Common myeloid progenitor, CD34-positive (primary cell): ENCODE results near the gene ZDHHC1.
"Not testable (repeated sequence)": the region's sequence is repeated elsewhere in the genome, so short reads cannot be mapped to it uniquely, and the experiment has no call there.

Experiments
- CTCF ChIA-PET: fragments of 350-600 bp; sonication (Branson Sonifier 250); formaldehyde crosslinking; loops from one replicate; lab custom pipeline; 2021; ENCODE audit warnings: antibody characterized with exemption; lab: Charles Lee
- POLR2A ChIA-PET: fragments of 350-600 bp; sonication (Branson Sonifier 250); formaldehyde crosslinking; loops from one replicate; lab custom pipeline; 2021; ENCODE audit warnings: antibody characterized with exemption; lab: Charles Lee
- DNase-seq, 3 donors: peaks; one replicate each; pipeline versions ENCODE4 v3.0.0 to v3.0.0-alpha.2; 2013
- H3K27ac ChIP-seq, 2 experiments: 1 replicate in 1 of 2; 2 replicates in 1 of 2; pipeline ENCODE4 v1.7.0; 2013; ENCODE audit warnings: inconsistent platforms in 2 of 2, low read length in 2 of 2, mild to moderate bottlenecking in 2 of 2, low read depth in 1 of 2, moderate library complexity in 1 of 2; ENCODE audit not compliant: severe bottlenecking in 2 of 2, insufficient read depth in 1 of 2, poor library complexity in 1 of 2
- H3K27me3 ChIP-seq, 5 experiments: replicated peaks in 2 of 5; 1 replicate in 3 of 5; 2 replicates in 2 of 5; pipeline versions ENCODE4 v1.6.1 to v1.7.0; 2013; ENCODE audit warnings: low read length in 4 of 5, mild to moderate bottlenecking in 2 of 5, moderate library complexity in 2 of 5, inconsistent platforms in 1 of 5; ENCODE audit not compliant: insufficient read depth in 5 of 5, control insufficient read depth in 4 of 5
- H3K36me3 ChIP-seq, 4 experiments: 1 replicate in 2 of 4; 2 replicates in 2 of 4; pipeline versions ENCODE4 v1.6.1 to v1.7.0; 2013; ENCODE audit warnings: low read length in 3 of 4, control low read depth in 1 of 4, mild to moderate bottlenecking in 1 of 4; ENCODE audit not compliant: control insufficient read depth in 4 of 4, insufficient read depth in 4 of 4
- H3K4me1 ChIP-seq, 4 experiments: 1 replicate in 3 of 4; 2 replicates in 1 of 4; pipeline versions ENCODE4 v1.6.1 to v1.7.1; 2013; ENCODE audit warnings: low read length in 3 of 4, mild to moderate bottlenecking in 3 of 4, control low read depth in 1 of 4, inconsistent platforms in 1 of 4, moderate library complexity in 1 of 4; ENCODE audit not compliant: control insufficient read depth in 4 of 4, insufficient read depth in 4 of 4; ENCODE audit errors: control extremely low read depth in 1 of 4
- H3K4me3 ChIP-seq, 7 experiments: 1 replicate in 4 of 7; 2 replicates in 3 of 7; pipeline versions ENCODE4 v1.5.1 to v1.7.0; 2013; ENCODE audit warnings: mild to moderate bottlenecking in 7 of 7, low read length in 6 of 7, moderate library complexity in 6 of 7, inconsistent platforms in 2 of 7, low read depth in 2 of 7, control low read depth in 1 of 7; ENCODE audit not compliant: insufficient read depth in 4 of 7, control insufficient read depth in 1 of 7; ENCODE audit errors: extremely low read depth in 1 of 7
- H3K9me3 ChIP-seq, 5 experiments: 1 replicate in 4 of 5; 2 replicates in 1 of 5; pipeline versions ENCODE4 v1.6.1 to v1.7.1; 2013; ENCODE audit warnings: low read length in 4 of 5, mild to moderate bottlenecking in 2 of 5, inconsistent platforms in 1 of 5, low read depth in 1 of 5, moderate library complexity in 1 of 5; ENCODE audit not compliant: control insufficient read depth in 4 of 5, insufficient read depth in 2 of 5; ENCODE audit errors: control extremely low read depth in 1 of 5
- WGBS: methylation state at CpG from one replicate; pipeline ENCODE4 v1.1.5; 2013; ENCODE audit not compliant: insufficient coverage; 5-methylcytosine and 5-hydroxymethylcytosine counted together

The ZDHHC1 gene

DNA sequence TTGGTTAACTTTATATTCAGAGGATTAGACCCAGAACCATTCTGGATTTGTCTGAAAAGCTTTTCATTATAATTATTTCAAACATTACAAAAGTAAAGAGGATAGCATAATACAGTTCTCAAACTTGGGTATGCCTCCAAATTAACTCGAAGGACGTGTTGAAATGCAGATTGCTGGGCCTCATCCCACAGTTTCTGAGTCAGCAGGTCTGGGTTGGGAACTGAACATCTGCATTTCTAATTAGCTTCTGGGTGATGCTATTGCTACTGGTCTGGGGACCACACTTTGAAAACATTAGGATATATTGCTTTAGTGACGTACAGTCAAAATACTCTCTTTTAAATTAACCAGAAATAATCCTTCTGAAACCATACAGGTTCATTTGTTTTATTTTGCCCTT lies 33.0 kb downstream of the ZDHHC1 start:
- 94% methylated on average over 2 of the region's 3 CpGs for WGBS
- Histone ChIP-seq H3K4me1 (no peaks in the 10 kb centered on the region), H3K9me3 (no peaks in the 10 kb centered on the region), H3K36me3 (no peaks in the 10 kb centered on the region), H3K4me3 (no peak overlapping the region), H3K27ac (no peak overlapping the region), H3K27me3 (peaks cover 0 to 5% (median 0%) of the 10 kb centered on the region in 5 experiments)
- ChIA-PET CTCF (interaction anchor here (0.8 to 6.8 kb wide), 4 partner anchors 9 to 34 kb away, joined by 3 to 40 read pairs (median 10); partner anchors contain the start of gene TPPP3), POLR2A (no interaction called here)
- DNase-seq = no peak

DNA sequence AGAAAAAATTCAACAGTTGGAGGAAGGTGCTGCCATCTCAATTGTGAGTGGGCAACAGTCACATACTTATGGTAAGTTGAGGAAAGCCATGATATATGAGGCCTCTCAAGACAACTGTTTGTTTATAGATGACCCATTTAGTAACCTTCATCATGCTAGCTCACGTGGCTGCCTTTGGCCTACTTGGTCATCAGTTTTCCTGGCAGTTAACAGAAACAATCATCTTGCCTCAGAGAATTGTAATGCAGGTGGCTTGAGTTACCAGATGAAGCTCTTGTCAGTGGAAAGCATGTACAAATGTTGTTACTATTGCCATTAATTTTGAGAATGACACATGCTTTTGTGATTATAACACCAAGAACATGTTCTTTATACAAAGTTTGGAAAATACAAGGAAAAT lies 37.6 kb downstream of the ZDHHC1 start:
- Histone ChIP-seq H3K4me1 (no peaks in the 10 kb centered on the region), H3K9me3 (no peaks in the 10 kb centered on the region), H3K27ac (no peak overlapping the region), H3K27me3 (no peaks in the 10 kb centered on the region), H3K4me3 (no peak overlapping the region), H3K36me3 (no peaks in the 10 kb centered on the region)
- DNase-seq = no peak
- CTCF ChIA-PET = interaction anchor here (1.7 to 6.8 kb wide), 2 partner anchors 14 to 19 kb away, joined by 8 to 40 read pairs; partner anchors contain the start of gene TPPP3
- POLR2A ChIA-PET = no interaction called here
- 100% methylated on average over 1 of the region's 1 CpG for WGBS

DNA sequence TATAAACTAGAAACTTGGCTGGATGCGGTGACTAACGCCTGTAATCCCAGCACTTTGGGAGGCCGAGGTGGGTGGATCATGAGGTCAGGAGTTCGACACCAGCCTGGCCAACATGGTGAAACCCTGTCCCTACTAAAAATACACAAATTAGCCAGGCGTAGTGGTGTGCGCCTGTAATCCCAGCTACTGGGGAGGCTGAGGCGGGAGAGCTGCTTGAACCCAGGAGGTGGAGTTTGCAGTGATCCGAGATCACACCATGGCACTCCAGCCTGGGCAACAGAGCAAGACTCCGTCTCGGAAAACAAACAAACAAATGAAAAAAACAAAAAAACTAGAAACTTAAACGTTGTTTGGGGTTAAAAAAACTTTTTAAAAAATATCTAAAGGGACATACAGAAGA lies 40.3 kb downstream of the ZDHHC1 start:
- H3K27me3 ChIP-seq, H3K9me3 ChIP-seq, H3K36me3 ChIP-seq, H3K4me3 ChIP-seq, DNase-seq, POLR2A ChIA-PET, H3K4me1 ChIP-seq, H3K27ac ChIP-seq: not testable (repeated sequence)
- 98% methylated on average over 7 of the region's 11 CpGs for WGBS
- CTCF ChIA-PET = interaction anchor here (1.1 kb wide), 1 partner anchor 40 kb away, joined by 3 read pairs; the partner anchor contains the start of gene ZDHHC1

DNA sequence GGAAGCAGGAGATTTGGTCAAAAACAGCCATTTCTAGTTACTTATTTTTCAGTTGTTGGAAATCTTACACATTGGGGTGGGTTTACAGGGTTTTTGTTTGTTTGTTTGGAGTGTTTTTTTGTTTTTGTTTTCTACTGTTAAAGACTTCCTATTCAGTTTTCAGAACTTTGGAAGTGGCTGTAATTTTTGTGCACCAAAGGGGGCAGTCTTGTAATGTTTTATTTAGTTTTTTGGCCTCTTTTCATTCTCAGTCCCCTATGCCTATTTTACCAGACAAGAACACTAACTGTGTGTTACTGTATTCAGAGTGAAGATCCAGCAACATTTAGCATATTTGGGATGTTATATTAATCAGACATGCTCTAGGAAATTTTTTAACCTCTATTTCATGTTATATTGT lies 43.6 kb downstream of the ZDHHC1 start:
- Histone ChIP-seq H3K9me3 (no peaks in the 10 kb centered on the region), H3K36me3 (no peaks in the 10 kb centered on the region), H3K4me3 (no peak overlapping the region), H3K27me3 (peaks cover 0 to 3% (median 0%) of the 10 kb centered on the region in 5 experiments), H3K27ac (no peak overlapping the region), H3K4me1 (no peaks in the 10 kb centered on the region)
- CTCF ChIA-PET = interaction anchor here (0.8 to 2.5 kb wide), 11 partner anchors 9 to 112 kb away, joined by 3 to 14 read pairs (median 3); no protein-coding TSS in a partner anchor
- peak in 2 of 3 donors; percentile 57 to 65 for DNase-seq
- POLR2A ChIA-PET = no interaction called here

DNA sequence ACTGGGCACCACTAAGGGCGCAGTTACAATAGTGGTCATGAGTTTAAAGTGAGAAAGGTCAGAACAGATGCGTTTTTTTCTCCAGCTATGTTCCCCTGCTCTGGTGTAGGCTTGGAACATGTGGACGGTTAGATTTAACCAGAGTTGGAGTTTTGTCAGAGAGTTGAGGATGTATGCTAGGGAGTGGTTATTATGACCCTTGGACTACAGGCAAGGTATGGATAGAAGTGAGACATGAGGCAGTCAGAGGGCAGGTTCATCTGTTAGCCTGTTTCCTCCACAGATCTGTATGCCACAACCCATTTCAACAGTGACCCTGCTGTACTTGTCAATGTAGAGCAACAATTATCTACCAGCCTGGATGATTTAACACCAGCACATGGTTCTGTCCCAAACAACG lies 45.6 kb downstream of the ZDHHC1 start:
- no peaks in the 10 kb centered on the region for H3K9me3 ChIP-seq
- ChIA-PET POLR2A (no interaction called here), CTCF (interaction anchor here (0.8 to 2.1 kb wide), 6 partner anchors 13 to 58 kb away, joined by 3 to 8 read pairs (median 4); partner anchors contain the start of gene TPPP3)

DNA sequence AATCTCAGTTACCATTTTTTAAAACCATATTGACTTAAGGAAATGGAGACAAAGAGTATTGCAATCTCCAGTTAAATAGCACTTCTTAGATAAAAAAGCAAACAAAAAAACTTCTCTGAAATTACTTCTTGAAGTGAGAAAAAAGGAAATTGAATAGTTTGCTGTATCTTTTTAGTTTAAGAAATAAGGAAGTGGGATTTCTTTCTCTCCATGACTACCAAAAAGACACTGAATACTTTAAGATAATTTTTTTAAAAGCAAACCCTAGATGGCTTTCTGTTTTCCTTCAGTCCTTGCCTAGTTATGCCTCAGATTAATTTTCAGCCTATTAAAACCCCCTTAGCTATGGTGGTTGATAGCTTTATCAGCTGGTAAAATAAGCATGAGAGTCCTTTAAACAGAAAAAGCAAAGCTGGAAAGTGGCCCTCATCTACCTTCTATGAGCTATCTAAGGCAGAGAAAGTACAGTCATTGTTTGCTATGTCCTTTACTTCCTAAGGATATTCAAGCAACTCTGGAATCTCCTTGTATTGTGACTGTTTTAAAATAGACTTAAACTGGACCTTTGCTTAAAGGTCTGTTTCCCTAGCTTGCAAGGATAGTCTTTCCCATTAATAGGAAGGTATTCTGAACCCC lies 51.6 kb downstream of the ZDHHC1 start:
- DNase-seq = peak; percentile 31 to 75 (median 64)
- Histone ChIP-seq H3K27ac (peak overlapping the region; percentile 33 to 75), H3K9me3 (no peaks in the 10 kb centered on the region), H3K27me3 (peaks cover 0 to 1% (median 0%) of the 10 kb centered on the region in 5 experiments), H3K4me1 (peaks cover 15 to 24% (median 20%) of the 10 kb centered on the region in 4 experiments), H3K36me3 (no peaks in the 10 kb centered on the region), H3K4me3 (peak overlapping the region in 3 of 7 experiments; percentile 31 to 55 (median 31))
- POLR2A ChIA-PET = no interaction called here
- CTCF ChIA-PET = interaction anchor here (1.6 to 2.7 kb wide), 3 partner anchors 11 to 35 kb away, joined by 4 to 12 read pairs (median 7); no protein-coding TSS in a partner anchor

More for the DNA sequence above, 45.6 kb downstream of the ZDHHC1 start:
- Histone ChIP-seq H3K27ac (no peak overlapping the region), H3K4me1 (peaks cover 3 to 8% (median 5%) of the 10 kb centered on the region in 4 experiments), H3K36me3 (no peaks in the 10 kb centered on the region), H3K27me3 (peaks cover 0 to 3% (median 0%) of the 10 kb centered on the region in 5 experiments), H3K4me3 (no peak overlapping the region)
- WGBS = 100% methylated on average over 4 of the region's 4 CpGs
- DNase-seq = no peak

DNA sequence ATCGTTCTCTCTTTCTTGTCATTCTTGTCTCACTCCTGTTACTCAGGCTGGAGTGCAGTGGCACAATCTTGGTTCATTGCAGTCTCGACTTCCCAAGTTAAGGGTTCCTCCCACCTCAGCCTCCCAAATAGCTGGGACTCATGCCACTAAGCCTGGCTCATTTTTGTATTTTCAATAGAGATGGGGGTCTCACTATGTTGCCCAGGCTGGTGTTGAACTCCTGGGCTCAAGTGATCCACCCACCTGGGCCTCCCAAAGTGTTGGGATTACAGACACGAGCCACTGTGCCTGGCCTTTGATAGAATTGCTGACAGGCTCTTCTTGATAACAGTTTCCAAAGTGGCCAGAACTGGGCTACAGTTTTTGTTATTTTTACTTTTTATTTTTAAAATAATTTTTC lies 55.2 kb downstream of the ZDHHC1 start:
- Histone ChIP-seq H3K4me1 (peaks cover 17 to 30% (median 22%) of the 10 kb centered on the region in 4 experiments), H3K36me3 (no peaks in the 10 kb centered on the region), H3K27ac (no peak overlapping the region), H3K4me3 (no peak overlapping the region), H3K9me3 (no peaks in the 10 kb centered on the region), H3K27me3 (no peaks in the 10 kb centered on the region)
- CTCF ChIA-PET = interaction anchor here (2.8 kb wide), 1 partner anchor 18 kb away, joined by 8 read pairs; no protein-coding TSS in a partner anchor
- DNase-seq = no peak
- POLR2A ChIA-PET = no interaction called here
- no CpG with 5 or more reads among the region's 3 CpGs for WGBS
